Neural crest cell (in vitro differentiated cells): ENCODE results near the gene MSLN. TPM values are rescaled to one million over a fixed set of nuclear protein-coding genes. Genes with fewer than 3 reads are reported as not detected.
"Not testable (repeated sequence)": the region's sequence is repeated elsewhere in the genome, so short reads cannot be mapped to it uniquely, and the experiment has no call there.

ENCODE experiments used
- DNase-seq: peaks from one replicate; pipeline ENCODE4 v3.0.0; 2021; ENCODE audit warnings: low read depth, mixed read lengths, low spot score
- H3K27ac Mint-ChIP-seq: one replicate; pipeline ENCODE4 v1.8.0; 2021; ENCODE audit warnings: mild to moderate bottlenecking, mixed read lengths; ENCODE audit not compliant: unreplicated experiment
- H3K27me3 Mint-ChIP-seq: 2 replicates; pipeline ENCODE4 v1.8.0; 2021; ENCODE audit warnings: low read depth, mild to moderate bottlenecking, mixed read lengths
- H3K36me3 Mint-ChIP-seq: 2 replicates; pipeline ENCODE4 v1.8.0; 2021; ENCODE audit warnings: low read depth, mild to moderate bottlenecking, mixed read lengths
- H3K4me1 Mint-ChIP-seq: 2 replicates; pipeline ENCODE4 v1.8.0; 2021; ENCODE audit warnings: mixed read lengths
- H3K4me3 Mint-ChIP-seq: one replicate; pipeline ENCODE4 v1.8.0; 2021; ENCODE audit warnings: mild to moderate bottlenecking, mixed read lengths
- H3K9me3 Mint-ChIP-seq: 2 replicates; pipeline ENCODE4 v1.8.0; 2021; ENCODE audit warnings: mixed read lengths
- CTCF ChIP-seq: fragments of 200-600 bp; sonication (generic); conservative IDR thresholded peaks from 2 replicates; pipeline ENCODE4 v1.5.0; 2021; ENCODE audit warnings: antibody characterized with exemption, mild to moderate bottlenecking
- total RNA-seq: library from RNA; stranded (reverse); gene quantifications from 2 replicates; pipeline ENCODE4 v1.2.1, GENCODE V29; 2021

MSLN gene
- total RNA-seq, 1 donor from 2014 or later: not detected

- H3K9me3 Mint-ChIP-seq: no peaks in the 10 kb centered on the region
- TF ChIP-seq CTCF: no peak
- no peak overlapping the region for H3K27ac Mint-ChIP-seq
These were observed 10.0 kb upstream of the MSLN start for GRCh38 chr16:750485-750884.

GRCh38 chr16:751152-752006 is 9.2 kb upstream of the MSLN start:
- DNase-seq: no peak
- peaks cover 18% of the 10 kb centered on the region for H3K4me1 Mint-ChIP-seq
- peaks cover 5% of the 10 kb centered on the region for H3K27me3 Mint-ChIP-seq
- H3K27ac Mint-ChIP-seq: no peak overlapping the region
- H3K4me3 Mint-ChIP-seq: no peak overlapping the region
- no peak for TF ChIP-seq CTCF
- H3K36me3 Mint-ChIP-seq: no peaks in the 10 kb centered on the region
- peaks cover under 1% of the 10 kb centered on the region for H3K9me3 Mint-ChIP-seq

More at GRCh38 chr16:750485-750884, 10.0 kb upstream of the MSLN start:
- H3K4me3 Mint-ChIP-seq: no peak overlapping the region
- peaks cover 18% of the 10 kb centered on the region for H3K4me1 Mint-ChIP-seq
- H3K27me3 Mint-ChIP-seq: peaks cover 5% of the 10 kb centered on the region
- DNase-seq: no peak
- no peaks in the 10 kb centered on the region for H3K36me3 Mint-ChIP-seq

GRCh38 chr16:752007-752312 is 8.6 kb upstream of the MSLN start:
- Mint-ChIP-seq H3K36me3 (no peaks in the 10 kb centered on the region), H3K27me3 (peaks cover 8% of the 10 kb centered on the region), H3K9me3 (peaks cover 3% of the 10 kb centered on the region), H3K27ac (no peak overlapping the region), H3K4me1 (peaks cover 18% of the 10 kb centered on the region), H3K4me3 (no peak overlapping the region)
- no peak for TF ChIP-seq CTCF
- no peak for DNase-seq

GRCh38 chr16:754121-754607 is 6.4 kb upstream of the MSLN start:
- not testable (repeated sequence) for H3K9me3 Mint-ChIP-seq, H3K27me3 Mint-ChIP-seq, H3K27ac Mint-ChIP-seq, H3K36me3 Mint-ChIP-seq, DNase-seq
- Mint-ChIP-seq H3K4me1 (peaks cover 18% of the 10 kb centered on the region), H3K4me3 (peak overlapping the region; percentile 47)

GRCh38 chr16:754656-755055 is 5.9 kb upstream of the MSLN start:
- no peak for TF ChIP-seq CTCF

GRCh38 chr16:756428-756827 is 4.1 kb upstream of the MSLN start:
- peaks cover 14% of the 10 kb centered on the region for H3K4me1 Mint-ChIP-seq
- TF ChIP-seq CTCF: no peak
- H3K36me3 Mint-ChIP-seq: no peaks in the 10 kb centered on the region
- H3K4me3 Mint-ChIP-seq: no peak overlapping the region
- peaks cover 3% of the 10 kb centered on the region for H3K9me3 Mint-ChIP-seq
- no peak overlapping the region for H3K27ac Mint-ChIP-seq
- peaks cover 8% of the 10 kb centered on the region for H3K27me3 Mint-ChIP-seq
- no peak for DNase-seq

More at GRCh38 chr16:754656-755055, 5.9 kb upstream of the MSLN start:
- Mint-ChIP-seq H3K27me3 (peaks cover 8% of the 10 kb centered on the region), H3K36me3 (no peaks in the 10 kb centered on the region), H3K4me1 (peaks cover 18% of the 10 kb centered on the region), H3K9me3 (peaks cover 3% of the 10 kb centered on the region), H3K27ac (no peak overlapping the region), H3K4me3 (no peak overlapping the region)
- no peak for DNase-seq
